HEK293 (cell line): Measurements from ENCODE around the gene SLC30A1.

Source experiments
- CTCF ChIA-PET: fragments of 350-600 bp; formaldehyde crosslinking; extraction: SDS; loops from one replicate; lab custom pipeline; 2021; ENCODE audit warnings: antibody characterized with exemption; lab: Yijun Ruan, JAX
- POLR2A ChIA-PET: fragments of 300-600 bp; formaldehyde crosslinking; extraction: SDS; loops from one replicate; lab custom pipeline; 2020; ENCODE audit warnings: antibody characterized with exemption, inconsistent platforms; lab: Yijun Ruan, JAX
- H3K27ac ChIP-seq: fragments of 200-500 bp; sonication (Bioruptor generic); 2 replicates; pipeline ENCODE4 v1.5.1; 2014; ENCODE audit warnings: low read depth, low read length, control low read depth, inconsistent platforms; ENCODE audit errors: extremely low read depth
- H3K36me3 ChIP-seq, 2 experiments: fragments of 200-500 bp in 1 of 2; sonication (Bioruptor generic) in 1 of 2; 1 replicate in 1 of 2; 2 replicates in 1 of 2; pipeline ENCODE4 v1.5.1; 2014 to 2017; ENCODE audit warnings: inconsistent platforms in 2 of 2, low read length in 2 of 2; ENCODE audit not compliant: control insufficient read depth in 2 of 2, insufficient read depth in 1 of 2
- H3K4me1 ChIP-seq: fragments of 200-500 bp; sonication (Bioruptor generic); 2 replicates; pipeline ENCODE4 v1.5.1; 2014; ENCODE audit warnings: mild to moderate bottlenecking, low read length, inconsistent platforms; ENCODE audit not compliant: control insufficient read depth, insufficient read depth
- H3K4me3 ChIP-seq: 2 replicates; pipeline ENCODE4 v1.5.1; 2011; ENCODE audit warnings: low read depth, mild to moderate bottlenecking, control low read depth, low read length, moderate library complexity
- H3K9me3 ChIP-seq: fragments of 200-500 bp; sonication (Bioruptor generic); 2 replicates; pipeline ENCODE4 v1.5.1; 2014; ENCODE audit warnings: low read depth, low read length, inconsistent platforms; ENCODE audit not compliant: control insufficient read depth, insufficient read depth
- BCL11A ChIP-seq: fragments of 450-650 bp; formaldehyde crosslinking; IDR thresholded peaks from 2 replicates; pipeline ENCODE4 v1.5.1; 2016; ENCODE audit warnings: low read depth, missing biosample characterization, missing genetic modification characterization
- PRDM4 ChIP-seq: fragments of 450-650 bp; formaldehyde crosslinking; IDR thresholded peaks from 2 replicates; pipeline ENCODE4 v1.5.1; 2017; ENCODE audit warnings: missing biosample characterization, missing genetic modification characterization
- ZNF146 ChIP-seq: fragments of 450-650 bp; formaldehyde crosslinking; IDR thresholded peaks from 2 replicates; pipeline ENCODE4 v1.5.1; 2016; ENCODE audit warnings: missing biosample characterization, missing genetic modification characterization
- ZNF302 ChIP-seq: fragments of 450-650 bp; formaldehyde crosslinking; IDR thresholded peaks from 2 replicates; pipeline ENCODE4 v1.5.1; 2016; ENCODE audit warnings: missing biosample characterization, missing genetic modification characterization, low read depth
- ZNF311 ChIP-seq: fragments of 450-650 bp; formaldehyde crosslinking; IDR thresholded peaks from 2 replicates; pipeline ENCODE4 v1.5.1; 2017; ENCODE audit warnings: missing biosample characterization, missing genetic modification characterization, borderline replicate concordance
- ZNF335 ChIP-seq: fragments of 450-650 bp; formaldehyde crosslinking; conservative IDR thresholded peaks from 2 replicates; pipeline ENCODE4 v1.5.1; 2016; ENCODE audit warnings: missing biosample characterization, missing genetic modification characterization
- ZNF404 ChIP-seq: fragments of 450-650 bp; formaldehyde crosslinking; IDR thresholded peaks from 2 replicates; pipeline ENCODE4 v1.5.1; 2017; ENCODE audit warnings: missing biosample characterization, missing genetic modification characterization
- ZNF518A ChIP-seq: fragments of 450-650 bp; formaldehyde crosslinking; conservative IDR thresholded peaks from 2 replicates; pipeline ENCODE4 v1.5.1; 2016; ENCODE audit warnings: low read depth, missing biosample characterization, missing genetic modification characterization
- ZNF560 ChIP-seq: fragments of 450-650 bp; formaldehyde crosslinking; IDR thresholded peaks from 2 replicates; pipeline ENCODE4 v1.5.1; 2017; ENCODE audit warnings: missing biosample characterization, missing genetic modification characterization, borderline replicate concordance
- ZNF596 ChIP-seq: fragments of 450-650 bp; IDR thresholded peaks from 2 replicates; pipeline ENCODE4 v1.5.0; 2018; ENCODE audit warnings: missing biosample characterization, mild to moderate bottlenecking, missing genetic modification characterization, moderate library complexity
- ZNF701 ChIP-seq: fragments of 450-650 bp; formaldehyde crosslinking; IDR thresholded peaks from 2 replicates; pipeline ENCODE4 v1.5.1; 2016; ENCODE audit warnings: missing biosample characterization, missing genetic modification characterization
- ZNF837 ChIP-seq: fragments of 450-650 bp; formaldehyde crosslinking; IDR thresholded peaks from 2 replicates; pipeline ENCODE4 v1.5.1; 2016; ENCODE audit warnings: missing biosample characterization, missing genetic modification characterization

Gene SLC30A1

GRCh38 chr1:211603713-211604112 is 24.8 kb upstream of the SLC30A1 start (continued):
- TF ChIP-seq BCL11A (tag by site-specific recombination) (no peak), ZNF701 (tag by site-specific recombination) (no peak)

- no peak for TF ChIP-seq PRDM4 (tag by site-specific recombination)
- TF ChIP-seq ZNF596 = no peak
- TF ChIP-seq ZNF518A (tag by site-specific recombination) = no peak
- TF ChIP-seq ZNF404 (tag by site-specific recombination) = no peak
- TF ChIP-seq ZNF560 (tag by site-specific recombination) = no peak
- TF ChIP-seq ZNF311 (tag by site-specific recombination) = no peak
- no peaks in the 10 kb centered on the region for H3K36me3 ChIP-seq
- no peak overlapping the region for H3K4me3 ChIP-seq
- no peaks in the 10 kb centered on the region for H3K9me3 ChIP-seq
- CTCF ChIA-PET = interaction anchor here (0.6 to 1.4 kb wide), 5 partner anchors 24 to 90 kb away, joined by 3 to 5 read pairs (median 4); partner anchors contain the start of gene SLC30A1
- no peaks in the 10 kb centered on the region for H3K4me1 ChIP-seq
- no peak overlapping the region for H3K27ac ChIP-seq
- POLR2A ChIA-PET = interaction anchor here (0.7 kb wide), 1 partner anchor 1214 kb away, joined by 3 read pairs; no protein-coding TSS in a partner anchor
These were observed 24.3 kb upstream of the SLC30A1 start for GRCh38 chr1:211603191-211603701.

GRCh38 chr1:211601982-211602670 is 23.2 kb upstream of the SLC30A1 start:
- H3K27ac ChIP-seq = no peak overlapping the region
- CTCF ChIA-PET = interaction anchor here (0.7 to 1.4 kb wide), 3 partner anchors 13 to 87 kb away, joined by 4 to 5 read pairs (median 4); no protein-coding TSS in a partner anchor
- H3K4me1 ChIP-seq = no peaks in the 10 kb centered on the region
- peak; percentile 31; the same call in 1 of the 2 replicates for TF ChIP-seq ZNF335 (tag by site-specific recombination)
- TF ChIP-seq ZNF302 (tag by site-specific recombination) = no peak
- H3K4me3 ChIP-seq = no peak overlapping the region
- H3K9me3 ChIP-seq = no peaks in the 10 kb centered on the region
- POLR2A ChIA-PET = no interaction called here
- H3K36me3 ChIP-seq = no peaks in the 10 kb centered on the region

GRCh38 chr1:211601159-211601558 is 22.2 kb upstream of the SLC30A1 start:
- no peak overlapping the region for H3K27ac ChIP-seq
- ChIA-PET POLR2A (no interaction called here), CTCF (interaction anchor here (0.7 kb wide), 1 partner anchor 21 kb away, joined by 3 read pairs; no protein-coding TSS in a partner anchor)
- no peaks in the 10 kb centered on the region for H3K36me3 ChIP-seq
- TF ChIP-seq ZNF837 (no peak), ZNF146 (peak; percentile 71)
- no peak overlapping the region for H3K4me3 ChIP-seq
- H3K9me3 ChIP-seq = no peaks in the 10 kb centered on the region
- no peaks in the 10 kb centered on the region for H3K4me1 ChIP-seq
